ENCODE measurements around the gene PLEKHM1. TPM values are rescaled to one million over a fixed set of nuclear protein-coding genes. Genes with fewer than 3 reads are reported as not detected.
"Not testable (repeated sequence)": the region's sequence is repeated elsewhere in the genome, so short reads cannot be mapped to it uniquely, and the experiment has no call there.

The PLEKHM1 gene
- total RNA-seq, 4 donors from 2014 or later: 43.6 to 111 (median 47.6) TPM

- intact Hi-C loops (cut with DNase I; ENCODE audit: low total_unique reads): no loop called here
These were observed 39.4 kb downstream of the PLEKHM1 start for GRCh38 chr17:45451131-45451530.

GRCh38 chr17:45449708-45450329 lies 40.7 kb downstream of the PLEKHM1 start:
- H3K9me3 ChIP-seq; H3K4me3 ChIP-seq; H3K36me3 ChIP-seq; H3K27ac ChIP-seq; H3K27me3 ChIP-seq; intact Hi-C loops (cut with DNase I; ENCODE audit: low total_unique reads); DNase-seq: not testable (repeated sequence)
- 86 to 98% methylated on average over 1 of the region's 1 CpG for WGBS, 2 donors (ENCODE audit: low coverage in 1 of 2)
- in situ Hi-C loops (cut with MboI; ENCODE audit: low pct_ligation_motif_present in 1 of 4, low pct_unique_long_range_greater_than_20kb in 1 of 4, low sequenced_read_pairs in 3 of 4): loop anchor here in 1 of 4 donors (25.0 kb wide), 1 partner anchor 137 kb away; no protein-coding TSS in a partner anchor
- H3K4me1 ChIP-seq: peaks cover 0 to 17% (median 7%) of the 10 kb centered on the region in 4 donors

More at GRCh38 chr17:45451131-45451530, 39.4 kb downstream of the PLEKHM1 start:
- H3K36me3 ChIP-seq: no peaks in the 10 kb centered on the region
- H3K4me1 ChIP-seq: peaks cover 0 to 17% (median 7%) of the 10 kb centered on the region in 4 donors
- no peak for TF ChIP-seq CTCF (IDR thresholded peaks at IDR 0.05)
- TF ChIP-seq EP300 (IDR thresholded peaks at IDR 0.05; ENCODE audit: low read depth): no peak
- TF ChIP-seq POLR2A (IDR thresholded peaks at IDR 0.05): no peak
- TF ChIP-seq POLR2AphosphoS5 (IDR thresholded peaks at IDR 0.05): no peak
- no peak overlapping the region for H3K4me3 ChIP-seq
- H3K27ac ChIP-seq: no peak overlapping the region
- H3K9me3 ChIP-seq: no peaks in the 10 kb centered on the region
- in situ Hi-C loops (cut with MboI; ENCODE audit: low pct_ligation_motif_present in 1 of 4, low pct_unique_long_range_greater_than_20kb in 1 of 4, low sequenced_read_pairs in 3 of 4): no loop called here
- 88% methylated on average over 8 of the region's 8 CpGs; no CpG with 5 or more reads in 1 of the 2 donors for WGBS, 2 donors (ENCODE audit: low coverage in 1 of 2)
- H3K27me3 ChIP-seq: no peaks in the 10 kb centered on the region
- no peak for DNase-seq

GRCh38 chr17:45449260-45449659 lies 41.3 kb downstream of the PLEKHM1 start:
- Histone ChIP-seq H3K4me1 (peaks cover 0 to 17% (median 7%) of the 10 kb centered on the region in 4 donors), H3K27ac (peak overlapping the region in 1 of 4 donors; percentile 17)
- DNase-seq; H3K9me3 ChIP-seq; H3K36me3 ChIP-seq; H3K4me3 ChIP-seq; intact Hi-C loops (cut with DNase I; ENCODE audit: low total_unique reads); H3K27me3 ChIP-seq: not testable (repeated sequence)
- in situ Hi-C loops (cut with MboI; ENCODE audit: low pct_ligation_motif_present in 1 of 4, low pct_unique_long_range_greater_than_20kb in 1 of 4, low sequenced_read_pairs in 3 of 4): loop anchor here in 1 of 4 donors (25.0 kb wide), 1 partner anchor 138 kb away; no protein-coding TSS in a partner anchor
- 97 to 100% methylated on average over 1 of the region's 1 CpG for WGBS, 2 donors (ENCODE audit: low coverage in 1 of 2)

DNA sequence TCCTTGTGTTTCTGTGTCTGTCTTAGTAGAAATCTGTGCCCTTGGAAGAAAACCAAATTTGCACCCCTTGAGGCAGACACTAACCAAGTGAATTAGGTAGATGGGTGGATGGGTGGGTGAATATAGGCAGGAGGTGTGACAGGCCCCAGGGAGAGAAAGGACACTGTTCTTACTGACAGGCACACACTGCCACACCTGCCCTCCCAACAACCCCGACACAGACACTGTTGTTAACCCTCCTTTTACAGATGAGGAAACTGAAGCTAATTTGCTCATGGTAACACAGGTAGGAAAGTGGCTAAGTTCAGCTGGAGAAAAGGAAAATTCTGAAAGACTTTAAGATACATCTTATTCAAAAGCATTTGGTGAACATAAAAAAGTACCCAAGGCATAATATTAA lies 42.0 kb downstream of the PLEKHM1 start:
- peak overlapping the region; percentile 71 to 84 (median 80) for H3K27ac ChIP-seq
- H3K4me1 ChIP-seq: peaks cover 0 to 17% (median 7%) of the 10 kb centered on the region in 4 donors
- intact Hi-C loops (cut with DNase I; ENCODE audit: low total_unique reads); H3K4me3 ChIP-seq; H3K27me3 ChIP-seq; DNase-seq; H3K9me3 ChIP-seq; H3K36me3 ChIP-seq: not testable (repeated sequence)
- in situ Hi-C loops (cut with MboI; ENCODE audit: low pct_ligation_motif_present in 1 of 4, low pct_unique_long_range_greater_than_20kb in 1 of 4, low sequenced_read_pairs in 3 of 4): loop anchor here in 1 of 4 donors (25.0 kb wide), 1 partner anchor 139 kb away; no protein-coding TSS in a partner anchor
- no CpG with 5 or more reads among the region's 1 CpG for WGBS, 2 donors (ENCODE audit: low coverage in 1 of 2)

DNA sequence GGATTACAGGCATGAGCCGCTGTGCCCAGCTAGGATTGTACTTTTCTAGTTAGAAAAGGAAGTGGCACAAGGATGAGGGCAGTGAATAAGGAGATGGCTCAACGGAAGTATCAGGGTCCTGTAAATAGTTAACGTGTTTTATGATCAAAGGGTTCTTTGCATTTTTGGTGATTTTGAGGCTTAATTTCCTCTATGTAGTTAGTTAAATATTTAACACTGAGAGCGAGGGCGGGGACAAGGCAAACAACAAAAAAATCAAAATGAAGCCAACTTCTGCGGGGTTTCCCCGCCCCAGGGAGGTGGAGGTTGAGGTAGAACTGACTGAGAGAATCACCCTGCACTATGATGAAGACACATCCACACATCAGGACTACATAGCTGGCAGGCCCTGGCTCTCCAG lies 42.5 kb downstream of the PLEKHM1 start:
- intact Hi-C loops (cut with DNase I; ENCODE audit: low total_unique reads); H3K9me3 ChIP-seq; H3K27me3 ChIP-seq; H3K4me3 ChIP-seq; H3K36me3 ChIP-seq: not testable (repeated sequence)
- Histone ChIP-seq H3K4me1 (peaks cover 0 to 17% (median 7%) of the 10 kb centered on the region in 4 donors), H3K27ac (peak overlapping the region; percentile 71 to 84 (median 80))
- WGBS, 2 donors (ENCODE audit: low coverage in 1 of 2): 33 to 61% methylated on average over 3 to 7 of the region's 7 CpGs
- DNase-seq: peak; percentile 72
- in situ Hi-C loops (cut with MboI; ENCODE audit: low pct_ligation_motif_present in 1 of 4, low pct_unique_long_range_greater_than_20kb in 1 of 4, low sequenced_read_pairs in 3 of 4): loop anchor here in 1 of 4 donors (25.0 kb wide), 1 partner anchor 139 kb away; no protein-coding TSS in a partner anchor

DNA sequence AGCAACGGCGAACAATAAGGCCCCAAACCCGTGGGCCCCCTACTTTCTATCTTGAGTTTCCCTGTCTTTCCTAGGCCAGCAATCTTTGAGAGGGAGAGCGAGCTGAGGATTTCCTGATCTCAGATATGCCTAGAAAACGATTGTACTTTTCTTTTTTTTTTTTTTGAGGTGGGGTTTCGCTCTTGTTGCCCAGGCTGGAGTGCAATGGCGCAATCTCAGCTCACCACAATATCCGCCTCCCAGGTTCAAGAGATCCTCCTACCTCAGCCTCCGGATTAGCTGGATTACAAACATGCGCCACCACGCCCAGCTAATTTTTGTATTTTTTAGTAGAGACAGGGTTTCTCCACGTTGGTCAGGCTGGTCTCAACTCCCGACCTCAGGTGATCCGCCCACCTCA lies 42.9 kb downstream of the PLEKHM1 start:
- H3K4me3 ChIP-seq; H3K27me3 ChIP-seq; intact Hi-C loops (cut with DNase I; ENCODE audit: low total_unique reads); DNase-seq; H3K9me3 ChIP-seq; H3K36me3 ChIP-seq: not testable (repeated sequence)
- peaks cover 0 to 17% (median 7%) of the 10 kb centered on the region in 4 donors for H3K4me1 ChIP-seq
- peak overlapping the region; percentile 71 to 84 (median 80) for H3K27ac ChIP-seq
- 49 to 65% methylated on average over 9 to 14 of the region's 14 CpGs for WGBS, 2 donors (ENCODE audit: low coverage in 1 of 2)
- in situ Hi-C loops (cut with MboI; ENCODE audit: low pct_ligation_motif_present in 1 of 4, low pct_unique_long_range_greater_than_20kb in 1 of 4, low sequenced_read_pairs in 3 of 4): loop anchor here in 1 of 4 donors (25.0 kb wide), 1 partner anchor 140 kb away; no protein-coding TSS in a partner anchor

- DNase-seq; H3K36me3 ChIP-seq; H3K27me3 ChIP-seq; H3K9me3 ChIP-seq; H3K4me3 ChIP-seq; intact Hi-C loops (cut with DNase I; ENCODE audit: low total_unique reads): not testable (repeated sequence)
- in situ Hi-C loops (cut with MboI; ENCODE audit: low pct_ligation_motif_present in 1 of 4, low pct_unique_long_range_greater_than_20kb in 1 of 4, low sequenced_read_pairs in 3 of 4): loop anchor here in 1 of 4 donors (25.0 kb wide), 1 partner anchor 140 kb away; no protein-coding TSS in a partner anchor
- WGBS, 2 donors (ENCODE audit: low coverage in 1 of 2): 87 to 100% methylated on average over 3 to 8 of the region's 8 CpGs
- Histone ChIP-seq H3K4me1 (peaks cover 0 to 17% (median 7%) of the 10 kb centered on the region in 4 donors), H3K27ac (peak overlapping the region; percentile 71 to 84 (median 80))
These were observed 43.5 kb downstream of the PLEKHM1 start for GRCh38 chr17:45446872-45447625.

- 58 to 98% methylated on average over 6 to 16 of the region's 16 CpGs for WGBS, 2 donors (ENCODE audit: low coverage in 1 of 2)
- peak; percentile 50 for DNase-seq
- H3K36me3 ChIP-seq; H3K27me3 ChIP-seq; H3K9me3 ChIP-seq; H3K4me3 ChIP-seq; intact Hi-C loops (cut with DNase I; ENCODE audit: low total_unique reads): not testable (repeated sequence)
- in situ Hi-C loops (cut with MboI; ENCODE audit: low pct_ligation_motif_present in 1 of 4, low pct_unique_long_range_greater_than_20kb in 1 of 4, low sequenced_read_pairs in 3 of 4): loop anchor here in 1 of 4 donors (25.0 kb wide), 1 partner anchor 141 kb away; no protein-coding TSS in a partner anchor
- peaks cover 0 to 17% (median 7%) of the 10 kb centered on the region in 4 donors for H3K4me1 ChIP-seq
- H3K27ac ChIP-seq: peak overlapping the region in 3 of 4 donors; percentile 29 to 82 (median 48)
These were observed 44.4 kb downstream of the PLEKHM1 start for GRCh38 chr17:45445901-45446743.
